GM21515 (cell line): ENCODE measurements around the gene TDRKH.

Source experiments
- ATAC-seq: cut with Tn5 transposase; IDR thresholded peaks from one replicate; pipeline ENCODE4 v1.9.1; 2021; ENCODE audit not compliant: unreplicated experiment

The TDRKH gene

DNA sequence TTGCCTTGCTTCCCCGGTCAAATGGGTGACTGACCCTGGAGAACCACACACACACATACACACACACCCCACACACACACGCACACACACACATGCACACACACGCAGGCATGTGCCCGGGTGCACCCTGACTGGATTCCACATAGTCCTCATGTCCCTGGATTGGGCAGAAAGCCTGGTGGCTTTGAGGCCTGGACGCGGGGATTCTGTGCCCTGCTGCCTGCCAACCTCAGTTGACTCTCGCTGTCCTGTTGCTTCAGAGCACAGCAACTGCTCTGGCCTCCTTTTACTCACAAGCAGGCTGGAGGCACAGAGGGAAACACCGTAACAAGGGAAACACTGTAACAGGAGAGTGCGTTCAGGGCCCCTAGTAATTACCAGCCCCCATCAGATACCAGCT, 34.9 kb upstream of the TDRKH start:
- no peak for ATAC-seq

DNA sequence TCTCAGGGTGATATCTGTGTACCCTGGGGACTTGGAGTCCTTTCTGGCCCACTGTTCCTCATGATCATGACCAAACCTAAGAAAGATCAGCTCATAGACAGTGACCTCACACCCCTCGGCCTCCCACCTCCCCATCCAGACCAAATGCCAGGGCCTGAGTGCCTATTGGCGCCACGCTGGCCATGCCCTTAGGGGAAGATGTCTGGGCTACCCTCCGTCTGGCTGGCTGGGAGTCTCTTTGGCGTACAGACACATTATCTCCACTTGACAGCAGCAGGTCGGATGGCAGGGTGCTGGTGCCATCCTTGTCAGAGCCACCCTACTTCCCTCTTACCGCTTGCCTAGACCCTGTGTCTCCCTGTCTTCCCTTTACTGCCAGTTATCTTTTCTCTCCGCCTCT, 32.9 kb upstream of the TDRKH start:
- ATAC-seq: no peak

DNA sequence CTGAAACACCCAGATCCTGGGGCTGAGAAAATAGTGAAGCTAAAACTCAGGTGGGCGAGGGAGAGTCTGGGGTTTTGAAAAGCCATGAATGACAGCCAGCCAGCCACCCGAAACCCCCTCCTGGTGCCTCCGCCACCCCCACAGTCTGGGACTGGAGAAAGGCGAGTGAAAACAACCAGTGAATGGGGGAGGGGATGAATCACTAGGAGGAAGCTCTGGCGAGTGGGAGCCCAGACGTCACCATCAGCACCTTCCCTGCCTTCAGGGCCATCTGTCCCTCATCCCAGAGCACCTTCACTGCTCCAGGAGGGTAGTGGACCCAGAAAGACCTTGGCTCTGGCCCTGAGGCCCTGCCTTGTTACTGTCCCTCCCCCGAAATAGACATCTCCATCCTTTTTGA, 32.1 kb upstream of the TDRKH start:
- ATAC-seq: no peak

DNA sequence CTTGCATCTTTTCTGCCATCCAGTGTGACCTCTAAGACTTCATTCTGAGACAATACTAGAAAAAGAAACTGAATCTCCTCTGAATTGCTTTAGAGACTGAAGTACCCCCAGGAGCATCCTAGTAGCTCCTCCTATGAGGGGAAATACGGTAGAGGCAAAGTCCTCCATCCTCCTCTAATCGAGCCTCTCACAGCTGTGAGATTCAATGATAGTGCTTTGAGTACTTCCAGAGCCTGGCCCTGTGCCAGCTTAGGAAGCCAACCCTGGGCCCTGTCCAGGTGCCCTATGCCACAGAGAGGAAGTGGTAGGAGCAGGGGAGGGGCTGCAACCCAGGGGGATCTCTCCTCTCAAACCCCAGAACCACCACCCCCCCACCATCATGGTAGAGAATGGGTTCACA, 30.6 kb upstream of the TDRKH start:
- ATAC-seq: no peak

DNA sequence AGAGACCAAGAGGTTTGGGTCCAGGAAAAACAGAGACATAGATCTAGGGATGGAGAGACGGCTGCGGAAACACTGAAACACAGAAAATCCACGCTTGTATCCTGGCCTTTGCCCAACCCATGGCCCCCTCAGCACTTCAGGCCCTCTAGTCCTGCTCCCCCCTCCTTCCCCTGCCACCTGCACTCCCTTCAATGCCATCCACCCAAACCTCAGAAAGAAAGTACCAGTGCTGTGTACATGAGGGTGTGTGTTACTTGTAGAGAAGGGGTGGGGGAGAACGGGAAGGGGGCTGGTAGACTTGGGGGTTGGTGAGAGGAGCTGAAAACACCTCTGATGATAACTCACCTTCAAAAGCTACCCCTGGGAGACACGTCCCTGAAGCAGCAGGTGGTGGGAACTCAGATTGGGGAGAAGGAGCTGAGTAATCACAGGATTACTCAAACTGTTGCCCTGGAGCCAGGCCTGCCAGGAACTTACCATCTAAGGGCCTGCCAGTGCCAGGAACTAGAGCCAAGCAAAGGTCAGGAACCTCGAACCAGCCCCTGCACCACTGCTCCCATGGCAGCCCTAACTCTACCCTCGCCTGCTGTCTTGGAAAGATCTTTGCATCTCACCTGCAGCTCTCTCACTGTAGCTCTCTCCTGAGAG, 29.8 kb upstream of the TDRKH start:
- no peak for ATAC-seq

DNA sequence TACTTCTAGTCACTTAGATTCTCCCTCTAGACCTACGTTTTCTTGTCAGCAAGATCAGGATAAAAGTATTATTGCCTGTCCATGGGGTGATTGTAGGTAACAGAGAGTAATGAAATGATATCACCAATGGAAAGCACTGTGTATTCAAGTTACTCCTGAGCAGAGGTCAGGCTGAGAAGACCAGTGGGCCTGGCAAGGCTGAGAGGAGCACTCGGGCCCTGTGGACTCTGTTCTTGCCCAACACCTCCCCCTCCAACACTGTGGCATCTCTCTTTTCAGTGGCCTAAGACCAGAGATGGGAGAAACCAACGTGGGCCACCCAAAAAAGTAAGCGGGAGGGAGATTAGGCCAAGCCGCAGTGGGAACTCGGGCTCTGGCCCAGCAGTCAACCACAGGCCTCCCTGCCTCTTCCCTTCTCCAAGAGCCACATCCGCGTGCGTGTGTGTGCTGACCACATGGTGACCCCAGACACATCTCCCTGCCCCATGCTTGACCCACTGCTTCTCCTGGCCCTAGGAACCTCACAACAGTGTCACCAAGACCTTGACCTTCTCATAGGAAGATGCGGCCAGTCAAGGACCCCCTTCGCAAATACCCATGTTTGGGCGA, 29.0 kb upstream of the TDRKH start:
- no peak for ATAC-seq

DNA sequence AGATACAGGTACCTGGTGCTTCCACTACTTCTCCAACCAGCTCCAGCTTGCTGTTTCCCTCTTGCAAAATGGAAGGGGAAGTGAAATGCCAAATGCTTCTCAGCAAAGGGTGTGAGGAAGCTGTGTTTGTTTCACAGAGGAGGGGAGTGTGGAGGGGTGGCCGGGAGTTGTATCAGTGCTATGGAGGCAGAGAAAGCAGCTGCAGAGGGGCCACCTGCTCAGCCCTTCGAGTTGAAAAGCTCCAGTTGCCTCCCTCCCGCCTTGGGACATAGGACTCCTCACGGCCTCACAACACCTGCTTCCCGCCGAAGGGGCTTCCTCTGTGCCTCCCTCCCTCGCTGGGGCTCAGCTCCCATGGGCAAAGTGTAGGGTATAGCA, 27.0 kb upstream of the TDRKH start:
- no peak for ATAC-seq

DNA sequence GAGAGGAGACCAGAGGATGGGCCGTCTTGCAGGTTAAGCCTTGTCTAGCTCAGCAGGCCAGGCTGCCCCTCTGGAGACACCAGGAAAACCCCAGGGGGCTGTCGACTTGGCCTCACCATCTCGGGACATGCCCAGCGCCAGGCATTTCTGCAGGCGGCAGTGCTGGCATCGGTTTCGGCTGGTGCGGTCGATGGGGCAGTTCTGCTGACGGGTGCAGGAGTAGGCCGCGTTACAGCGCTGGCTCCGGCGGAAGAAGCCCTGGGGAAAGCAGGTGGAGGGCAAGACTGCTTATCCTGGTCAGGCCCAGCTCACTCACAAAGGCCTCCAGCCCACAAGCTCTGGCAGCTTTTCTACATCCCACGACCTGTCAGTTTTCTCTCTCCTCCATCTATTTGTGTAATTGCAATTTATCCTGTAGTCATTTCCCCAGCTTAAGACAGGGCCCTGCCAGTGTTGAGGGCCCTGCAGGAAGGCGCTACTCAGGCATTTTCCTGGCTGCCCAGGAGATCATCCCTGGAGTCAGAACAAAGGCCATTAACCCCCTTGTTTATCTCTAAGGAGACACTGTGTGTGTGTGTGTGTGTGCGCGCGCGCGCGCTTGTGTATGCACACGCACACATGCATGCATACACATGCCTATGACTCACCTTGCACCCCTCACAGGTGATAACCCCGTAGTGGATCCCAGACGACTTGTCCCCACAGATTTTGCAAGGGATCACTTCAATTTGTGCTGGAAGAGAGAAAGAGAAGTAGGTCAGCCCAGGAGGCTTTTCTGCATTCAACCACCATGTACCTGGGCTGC, 26.4 kb upstream of the TDRKH start:
- no peak for ATAC-seq

DNA sequence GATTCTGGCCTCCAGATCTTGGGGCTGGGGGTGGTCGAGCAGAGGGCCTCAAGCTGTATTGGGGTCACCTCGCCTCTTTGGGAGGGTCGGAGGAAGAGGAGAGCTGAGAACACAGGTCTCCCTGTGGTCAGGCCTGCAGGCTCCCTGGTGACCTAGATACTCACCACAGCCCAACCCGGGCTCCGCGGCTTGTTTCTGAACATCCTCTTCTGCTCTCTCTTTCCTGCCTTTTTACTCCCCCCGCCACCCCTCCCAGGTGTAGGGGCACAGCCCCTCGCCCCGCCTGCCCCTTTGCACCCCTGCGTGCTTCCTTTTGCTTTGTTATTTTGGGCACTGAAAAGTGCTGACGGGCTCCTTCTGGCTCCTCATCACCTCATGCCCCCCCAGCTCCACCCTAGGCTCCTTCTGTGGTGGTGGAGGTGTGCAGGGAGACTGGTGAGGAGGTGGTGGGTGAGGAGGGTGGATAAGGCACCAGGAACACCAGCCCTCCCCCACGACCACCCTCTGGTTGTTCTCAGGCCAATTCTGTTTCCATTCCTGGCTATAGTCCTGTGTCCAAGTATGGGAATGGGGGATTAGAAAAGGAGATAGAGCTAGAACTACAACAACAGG, 25.5 kb upstream of the TDRKH start:
- ATAC-seq: no peak

DNA sequence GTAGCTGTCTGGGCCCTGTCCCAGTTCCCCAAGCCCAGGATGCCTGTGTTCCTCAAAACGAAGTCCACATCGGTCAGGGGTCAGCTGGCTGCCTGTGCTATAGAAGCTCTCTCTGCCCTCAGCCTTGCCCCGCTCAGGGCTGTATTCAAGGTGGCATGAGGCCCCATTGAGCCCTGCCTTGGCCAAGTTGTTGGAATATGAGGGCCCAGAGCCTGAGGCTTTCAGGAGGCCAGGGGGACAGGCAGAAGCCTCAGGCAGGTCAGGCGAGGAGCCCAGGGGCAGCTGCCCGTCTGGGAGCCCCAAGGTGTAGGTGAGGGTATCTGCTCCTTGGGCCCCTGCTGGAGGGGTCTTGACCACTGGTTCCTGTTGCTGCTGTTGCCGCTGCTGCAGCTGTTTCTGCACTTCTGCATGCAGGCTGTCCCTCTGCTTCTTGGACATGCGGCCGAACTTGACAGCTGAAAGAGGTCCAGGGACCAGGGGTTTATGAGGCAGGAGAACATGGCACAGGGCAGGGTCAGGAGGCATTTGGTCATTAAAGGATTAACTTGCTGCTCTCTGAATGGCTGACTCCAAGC, 24.8 kb upstream of the TDRKH start:
- no peak for ATAC-seq

DNA sequence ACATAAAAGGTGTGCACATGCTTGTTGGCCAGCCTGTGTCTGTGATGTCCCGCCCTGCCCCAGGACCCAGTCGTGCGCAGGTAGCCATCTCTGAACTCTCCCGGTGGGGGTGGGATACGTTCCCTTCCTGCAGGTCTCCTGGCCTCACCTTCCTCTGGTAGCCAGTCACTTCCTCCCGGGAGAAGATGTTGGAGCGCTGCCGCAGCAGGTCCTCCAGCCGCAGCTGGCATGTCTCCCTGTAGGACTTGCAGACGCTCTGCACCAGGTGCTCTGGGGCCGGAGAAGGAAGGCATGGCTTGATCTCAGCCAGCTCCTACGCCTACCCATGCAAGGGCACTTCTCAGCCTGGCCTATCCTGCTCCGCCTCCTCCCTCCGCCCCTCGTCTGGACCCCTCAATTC, 24.1 kb upstream of the TDRKH start:
- ATAC-seq: no peak

DNA sequence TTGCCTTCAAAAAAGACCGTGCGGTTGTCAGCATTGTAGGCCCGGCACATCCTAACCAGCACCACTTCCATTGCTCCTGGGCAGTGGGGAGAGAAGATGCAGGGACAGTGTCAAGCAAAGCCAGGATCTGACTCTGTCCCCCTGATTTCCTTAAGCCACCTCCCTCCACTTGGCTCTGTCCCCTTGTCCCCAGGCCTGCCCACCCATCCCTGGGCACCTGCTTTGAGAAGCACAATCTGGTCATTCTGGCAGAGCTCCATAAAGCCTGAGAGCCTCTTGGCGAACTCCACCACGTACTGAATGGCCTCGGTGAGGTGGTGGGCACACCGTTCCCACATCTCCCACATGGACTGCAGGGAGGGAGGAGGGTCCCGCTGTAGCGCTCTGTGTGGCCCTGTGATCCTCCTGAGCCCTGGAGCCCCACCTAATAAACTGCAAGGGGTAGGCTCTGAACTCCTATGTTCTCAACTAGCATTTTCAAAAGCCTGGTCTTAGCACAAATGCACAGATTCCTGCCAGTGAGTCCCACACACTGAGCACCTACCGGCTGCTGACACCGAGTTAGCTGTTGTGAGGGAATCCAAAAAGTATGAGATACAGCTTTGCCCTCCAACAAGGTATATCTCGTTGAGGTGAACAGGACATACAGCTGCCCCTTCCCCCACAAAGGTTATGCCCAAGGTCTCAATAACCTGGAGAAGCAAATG, 23.1 kb upstream of the TDRKH start:
- ATAC-seq: no peak

DNA sequence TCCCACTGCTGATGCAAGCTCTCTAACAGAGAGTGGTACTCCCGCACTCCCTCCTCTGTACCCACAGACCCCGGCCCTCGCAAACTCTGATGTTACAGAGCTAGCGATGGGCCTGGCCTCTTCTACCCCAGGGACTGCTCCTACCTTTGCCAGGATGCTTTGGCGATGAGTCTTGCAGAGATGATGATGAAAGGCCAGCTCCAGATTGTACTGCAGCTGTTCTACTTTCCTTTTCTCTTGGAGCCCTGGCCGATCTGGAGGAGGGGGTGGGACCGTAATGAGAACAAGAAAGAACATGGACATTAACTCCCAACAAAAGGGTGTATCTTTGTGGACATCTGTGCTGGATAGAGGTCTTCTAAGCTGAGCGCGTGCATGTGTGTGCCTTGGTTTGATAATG, 20.9 kb upstream of the TDRKH start:
- ATAC-seq: no peak

DNA sequence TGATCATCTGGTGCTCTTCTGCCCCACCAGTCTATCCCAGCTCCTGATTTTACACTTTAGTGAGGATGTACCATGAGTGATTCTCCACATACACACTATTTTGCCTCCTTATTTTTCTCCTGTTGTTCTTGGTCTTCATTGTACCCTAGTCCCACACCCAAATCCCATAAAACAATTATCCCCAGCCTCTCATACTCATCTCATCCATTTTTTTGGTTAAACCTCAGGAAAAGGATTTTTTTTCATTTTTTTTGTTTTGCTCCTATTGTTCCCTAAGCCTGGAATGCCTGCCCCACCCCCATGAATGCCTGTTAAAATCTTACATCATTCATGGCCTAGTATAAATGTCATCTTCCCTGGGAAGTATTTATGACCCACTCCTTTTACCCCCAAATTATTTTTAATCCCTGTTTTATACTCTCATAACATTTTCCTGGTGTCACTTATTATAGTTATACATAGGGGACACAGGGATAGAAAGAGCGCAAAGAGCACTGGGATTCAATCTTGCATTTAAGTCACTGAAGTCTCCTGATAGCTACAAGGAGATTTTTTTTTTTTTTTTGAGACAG, 19.8 kb upstream of the TDRKH start:
- no peak for ATAC-seq

DNA sequence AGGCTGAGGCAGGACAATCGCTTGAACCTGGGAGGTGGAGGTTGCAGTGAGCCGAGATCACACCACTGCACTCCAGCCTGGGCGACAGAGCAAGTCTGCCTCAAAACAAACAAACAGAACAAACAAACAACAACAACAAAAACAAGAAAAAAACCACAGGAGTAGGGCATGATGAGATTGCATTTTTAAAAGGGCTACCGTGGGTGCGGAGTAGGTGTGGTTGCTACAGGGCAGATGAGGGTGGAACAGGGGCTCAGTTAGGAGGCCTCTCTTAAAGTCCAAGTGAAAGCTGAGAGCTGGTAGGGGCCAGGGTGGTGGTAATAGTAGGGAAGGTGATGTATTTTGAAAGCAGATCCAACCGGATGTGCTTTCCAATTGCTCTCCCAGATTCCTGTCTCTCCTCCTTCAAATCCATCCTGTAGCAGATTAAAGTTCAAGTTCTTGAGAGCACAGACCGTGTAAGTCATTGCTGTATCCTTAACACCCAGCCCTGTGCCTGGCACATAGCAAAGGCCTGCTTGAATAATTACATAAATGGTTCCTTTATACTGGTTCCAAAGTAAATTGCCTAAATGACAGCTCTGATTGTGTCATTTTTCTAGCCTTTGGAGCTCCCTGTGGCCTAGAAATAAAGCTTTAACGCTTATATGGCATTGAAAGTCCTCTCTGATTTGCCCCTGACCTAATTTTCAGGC, 19.1 kb upstream of the TDRKH start:
- no peak for ATAC-seq

DNA sequence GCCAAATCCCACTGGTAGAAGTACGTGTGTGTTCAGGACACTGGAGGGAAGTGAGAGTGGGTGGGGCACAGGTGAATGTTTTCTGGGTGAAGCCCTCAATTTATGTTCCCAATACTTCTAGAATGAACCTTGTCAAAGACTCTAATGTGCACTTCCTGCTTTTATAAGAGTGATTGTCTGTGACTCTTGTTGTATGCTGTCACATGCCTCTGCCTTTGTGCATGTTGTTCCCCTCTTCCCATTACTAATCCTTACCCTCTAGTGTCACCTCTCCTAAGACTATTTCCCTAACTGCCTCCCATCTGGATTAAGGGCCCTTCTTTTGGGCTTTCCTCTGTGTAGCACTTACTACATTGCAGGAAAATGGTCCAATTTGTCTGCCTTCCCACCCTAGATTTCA, 17.5 kb upstream of the TDRKH start:
- ATAC-seq: no peak

DNA sequence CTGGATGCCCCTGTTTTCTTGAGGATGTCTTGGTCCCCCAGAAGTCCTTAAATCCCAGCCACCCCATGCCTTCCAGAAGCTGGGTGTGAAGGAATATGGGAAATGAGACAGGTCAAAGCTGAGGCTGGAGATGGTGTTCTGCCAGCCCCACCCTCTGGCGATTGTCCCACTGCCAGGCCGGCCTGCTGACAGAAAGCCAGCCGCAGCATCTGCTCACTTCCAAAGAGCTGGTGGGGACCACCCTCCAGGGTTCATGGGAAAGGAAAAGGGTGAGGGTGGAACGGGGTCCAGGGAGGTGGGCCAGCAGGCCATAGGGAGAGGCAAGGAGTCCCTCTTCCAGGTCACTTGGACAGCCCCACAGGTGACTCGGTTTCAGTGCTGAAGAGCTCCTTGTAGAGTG, 16.8 kb upstream of the TDRKH start:
- no peak for ATAC-seq

DNA sequence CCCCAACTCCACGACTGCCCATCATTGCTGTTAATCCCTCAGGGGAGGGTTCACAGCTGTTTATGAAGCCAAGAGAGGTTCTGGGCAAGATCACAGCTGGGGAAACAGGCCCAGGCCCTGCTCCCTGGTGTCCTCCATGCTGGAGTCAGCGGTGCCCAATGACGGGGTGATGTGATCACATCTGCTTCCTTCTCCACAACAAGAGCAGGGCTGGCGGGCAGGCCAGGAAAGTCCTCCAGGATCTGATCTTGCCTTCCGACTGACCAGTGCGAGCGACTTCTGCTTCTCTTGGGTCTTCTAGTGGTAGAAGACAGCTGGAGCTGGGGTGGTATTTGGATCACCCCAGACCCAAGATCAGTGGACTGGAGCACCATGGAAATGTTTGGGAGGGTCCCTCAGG, 15.9 kb upstream of the TDRKH start:
- no peak for ATAC-seq

DNA sequence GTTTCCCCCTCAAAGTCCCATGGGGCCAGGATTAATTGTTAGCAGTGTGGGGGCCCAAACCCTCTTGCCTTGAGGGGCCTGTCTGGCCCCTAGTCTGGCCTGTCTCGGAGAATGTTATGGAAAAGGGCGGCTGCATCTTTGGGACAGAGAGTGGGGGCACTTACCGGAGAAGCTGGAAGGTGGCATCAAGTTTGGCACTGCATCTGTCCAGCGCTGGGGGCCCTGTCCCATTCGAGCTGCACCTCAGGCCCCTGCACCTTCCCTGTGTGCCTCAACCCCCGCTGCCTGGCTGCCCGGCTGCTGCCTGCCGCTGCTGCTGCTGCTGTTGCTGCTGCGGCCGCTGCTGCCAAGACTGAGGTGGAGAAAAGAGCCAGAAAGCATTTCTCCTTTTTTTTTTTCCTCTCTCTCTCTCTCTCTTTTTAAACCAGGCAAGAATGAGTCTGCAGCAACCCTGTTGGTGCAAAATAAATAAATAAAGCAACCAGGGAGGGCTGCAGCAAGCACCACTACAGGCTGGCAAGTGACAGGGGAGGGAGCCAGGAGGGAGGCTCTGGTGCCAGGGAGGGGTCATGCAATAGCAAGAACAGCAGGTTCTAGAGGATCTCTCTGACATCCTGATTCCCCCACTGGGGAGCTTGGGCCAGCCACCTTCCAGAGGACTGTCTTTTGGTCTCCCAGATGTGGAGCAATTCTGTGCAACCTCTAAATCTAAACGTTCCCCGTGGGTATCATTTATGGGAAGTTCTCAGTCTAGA, 14.9 kb upstream of the TDRKH start, which contains the start of gene LINGO4:
Gene LINGO4 (minus strand): TSS at position 354 of the 755 bp plus-strand sequence. CDS start 2,715 bp downstream, outside the sequence.
- ATAC-seq: no peak
